OCI-LY3 (cell line): ENCODE measurements around the gene TMEM232.

Experiments used
- H2AFZ ChIP-seq: fragments of 200-600, 300-600 bp; shearing (Covaris generic); 2 replicates; pipeline ENCODE4 v1.6.0; 2014; ENCODE audit warnings: antibody characterized with exemption, low read depth, low read length
- H3K27ac ChIP-seq: fragments of 200-600, 300-600 bp; sonication (generic); 2 replicates; pipeline ENCODE4 v1.5.1; 2014; ENCODE audit warnings: mild to moderate bottlenecking, low read length, moderate library complexity, mixed read lengths
- H3K27me3 ChIP-seq: fragments of 200-600, 300-600 bp; sonication (generic); 2 replicates; pipeline ENCODE4 v1.6.1; 2014; ENCODE audit warnings: low read depth, low read length, mixed read lengths
- H3K36me3 ChIP-seq: fragments of 200-600, 300-600 bp; sonication (generic); replicated peaks from 2 replicates; pipeline ENCODE3; 2014; ENCODE audit warnings: low read depth, low read length, mixed read lengths
- H3K4me1 ChIP-seq: fragments of 300-600, 200-600 bp; sonication (generic); 2 replicates; pipeline ENCODE4 v1.6.1; 2014; ENCODE audit warnings: low read length, mixed read lengths
- H3K4me2 ChIP-seq: fragments of 200-600, 300-600 bp; sonication (generic); 2 replicates; pipeline ENCODE4 v1.6.1; 2014; ENCODE audit warnings: low read length, mixed read lengths
- H3K4me3 ChIP-seq: fragments of 300-600, 200-600 bp; sonication (generic); 2 replicates; pipeline ENCODE4 v1.5.1; 2014; ENCODE audit warnings: antibody characterized with exemption, mild to moderate bottlenecking, low read length, moderate library complexity
- H3K79me2 ChIP-seq: fragments of 300-600, 200-600 bp; shearing (Covaris generic); 2 replicates; pipeline ENCODE4 v1.6.1; 2014; ENCODE audit warnings: mild to moderate bottlenecking, low read length, mixed read lengths
- H3K9ac ChIP-seq: fragments of 300-600, 200-600 bp; shearing (Covaris generic); 2 replicates; pipeline ENCODE4 v1.6.0; 2014; ENCODE audit warnings: mild to moderate bottlenecking, low read length, moderate library complexity
- H3K9me3 ChIP-seq: fragments of 200-600, 300-600 bp; shearing (Covaris generic); 2 replicates; pipeline ENCODE4 v1.6.1; 2014; ENCODE audit warnings: low read length, mixed read lengths; ENCODE audit not compliant: insufficient read depth
- H4K20me1 ChIP-seq: fragments of 200-600, 300-600 bp; sonication (generic); 2 replicates; pipeline ENCODE4 v1.6.1; 2016; ENCODE audit warnings: low read length, mixed read lengths; ENCODE audit not compliant: insufficient read depth
- CTCF ChIP-seq: fragments of 200-600, 300-600 bp; sonication (generic); IDR thresholded peaks from 2 replicates; pipeline ENCODE4 v1.5.1; 2014; ENCODE audit warnings: antibody characterized with exemption, low read length, low read depth
- EZH2phosphoT487 ChIP-seq: fragments of 200-600 bp; shearing (Covaris generic); IDR thresholded peaks from 2 replicates; pipeline ENCODE4 v1.6.1; 2018; ENCODE audit warnings: antibody characterized with exemption, mixed run types, low read depth

Gene TMEM232

GRCh38 chr5:110572729-110573128 is 153.7 kb downstream of the TMEM232 start:
- TF ChIP-seq EZH2phosphoT487 (no peak), CTCF (no peak)
- Histone ChIP-seq H3K27ac (no peak overlapping the region), H3K4me2 (no peak overlapping the region), H3K9ac (no peak overlapping the region), H3K27me3 (no peaks in the 10 kb centered on the region), H3K4me1 (no peaks in the 10 kb centered on the region), H3K4me3 (no peak overlapping the region), H2AFZ (no peak overlapping the region), H4K20me1 (no peaks in the 10 kb centered on the region), H3K9me3 (no peaks in the 10 kb centered on the region), H3K36me3 (no peaks in the 10 kb centered on the region), H3K79me2 (no peaks in the 10 kb centered on the region)

- no peaks in the 10 kb centered on the region for H3K36me3 ChIP-seq
- H3K4me3 ChIP-seq, result no peak overlapping the region
- no peaks in the 10 kb centered on the region for H3K27me3 ChIP-seq
- no peak overlapping the region for H2AFZ ChIP-seq
- no peaks in the 10 kb centered on the region for H4K20me1 ChIP-seq
- TF ChIP-seq CTCF (no peak), EZH2phosphoT487 (no peak)
- H3K4me2 ChIP-seq, result no peak overlapping the region
- H3K9ac ChIP-seq, result no peak overlapping the region
- peaks cover 9% of the 10 kb centered on the region for H3K4me1 ChIP-seq
- no peaks in the 10 kb centered on the region for H3K9me3 ChIP-seq
- no peak overlapping the region for H3K27ac ChIP-seq
- no peaks in the 10 kb centered on the region for H3K79me2 ChIP-seq
Measured at GRCh38 chr5:110562191-110562590, 164.3 kb downstream of the TMEM232 start.

- no peaks in the 10 kb centered on the region for H3K79me2 ChIP-seq
- peaks cover 10% of the 10 kb centered on the region for H3K4me1 ChIP-seq
- no peak overlapping the region for H3K4me2 ChIP-seq
- H3K4me3 ChIP-seq, result no peak overlapping the region
- TF ChIP-seq EZH2phosphoT487 (no peak), CTCF (no peak)
- no peaks in the 10 kb centered on the region for H3K27me3 ChIP-seq
- H3K36me3 ChIP-seq, result no peaks in the 10 kb centered on the region
- no peaks in the 10 kb centered on the region for H4K20me1 ChIP-seq
- no peak overlapping the region for H3K27ac ChIP-seq
- no peaks in the 10 kb centered on the region for H3K9me3 ChIP-seq
- H3K9ac ChIP-seq, result no peak overlapping the region
- H2AFZ ChIP-seq, result no peak overlapping the region
Measured at GRCh38 chr5:110561510-110561909, 165.0 kb downstream of the TMEM232 start.

GRCh38 chr5:110549301-110549700 is 177.2 kb downstream of the TMEM232 start:
- no peak overlapping the region for H2AFZ ChIP-seq
- no peaks in the 10 kb centered on the region for H3K36me3 ChIP-seq
- no peak overlapping the region for H3K4me3 ChIP-seq
- H3K27me3 ChIP-seq, result no peaks in the 10 kb centered on the region
- no peaks in the 10 kb centered on the region for H3K4me1 ChIP-seq
- no peaks in the 10 kb centered on the region for H3K79me2 ChIP-seq
- no peak overlapping the region for H3K27ac ChIP-seq
- no peaks in the 10 kb centered on the region for H4K20me1 ChIP-seq
- H3K9ac ChIP-seq, result no peak overlapping the region
- no peak overlapping the region for H3K4me2 ChIP-seq
- TF ChIP-seq CTCF (no peak), EZH2phosphoT487 (no peak)
- H3K9me3 ChIP-seq, result no peaks in the 10 kb centered on the region
